PFSK-1 (cell line): Measurements from ENCODE around the gene OR1F1.

Experiments
- FOXP2 ChIP-seq: optimal IDR thresholded peaks from 2 replicates; pipeline ENCODE3; 2011; ENCODE audit warnings: borderline replicate concordance, control low read depth, inconsistent platforms; ENCODE audit not compliant: insufficient read depth; ENCODE audit errors: extremely low read length, extremely low read depth
- POLR2AphosphoS5 ChIP-seq: IDR thresholded peaks from 2 replicates; pipeline ENCODE4 v1.6.1; 2012; ENCODE audit warnings: low read depth, mild to moderate bottlenecking, control low read depth, low read length, moderate library complexity
- SIN3A ChIP-seq: IDR thresholded peaks from 2 replicates; pipeline ENCODE4 v1.6.1; 2012; ENCODE audit warnings: mild to moderate bottlenecking, low read length, moderate library complexity, borderline replicate concordance; ENCODE audit not compliant: insufficient read depth
- TAF1 ChIP-seq: IDR thresholded peaks from 2 replicates; pipeline ENCODE4 v1.6.1; 2012; ENCODE audit warnings: low read length, control low read depth, borderline replicate concordance; ENCODE audit not compliant: insufficient read depth
- TF ChIP-seq, protein P1 (sequence below), 2 experiments: IDR thresholded peaks; 2 replicates each; pipeline versions ENCODE4 v1.6.1 to v1.8.0; 2011 to 2012; ENCODE audit warnings: low read depth in 2 of 2, low read length in 2 of 2, control low read depth in 1 of 2, inconsistent platforms in 1 of 2, mild to moderate bottlenecking in 1 of 2, moderate library complexity in 1 of 2; ENCODE audit not compliant: insufficient read depth in 1 of 2

GRCh38 chr16:3149193-3149530 is 38.8 kb upstream of the OR1F1 start:
- TF ChIP-seq, protein P1, sequence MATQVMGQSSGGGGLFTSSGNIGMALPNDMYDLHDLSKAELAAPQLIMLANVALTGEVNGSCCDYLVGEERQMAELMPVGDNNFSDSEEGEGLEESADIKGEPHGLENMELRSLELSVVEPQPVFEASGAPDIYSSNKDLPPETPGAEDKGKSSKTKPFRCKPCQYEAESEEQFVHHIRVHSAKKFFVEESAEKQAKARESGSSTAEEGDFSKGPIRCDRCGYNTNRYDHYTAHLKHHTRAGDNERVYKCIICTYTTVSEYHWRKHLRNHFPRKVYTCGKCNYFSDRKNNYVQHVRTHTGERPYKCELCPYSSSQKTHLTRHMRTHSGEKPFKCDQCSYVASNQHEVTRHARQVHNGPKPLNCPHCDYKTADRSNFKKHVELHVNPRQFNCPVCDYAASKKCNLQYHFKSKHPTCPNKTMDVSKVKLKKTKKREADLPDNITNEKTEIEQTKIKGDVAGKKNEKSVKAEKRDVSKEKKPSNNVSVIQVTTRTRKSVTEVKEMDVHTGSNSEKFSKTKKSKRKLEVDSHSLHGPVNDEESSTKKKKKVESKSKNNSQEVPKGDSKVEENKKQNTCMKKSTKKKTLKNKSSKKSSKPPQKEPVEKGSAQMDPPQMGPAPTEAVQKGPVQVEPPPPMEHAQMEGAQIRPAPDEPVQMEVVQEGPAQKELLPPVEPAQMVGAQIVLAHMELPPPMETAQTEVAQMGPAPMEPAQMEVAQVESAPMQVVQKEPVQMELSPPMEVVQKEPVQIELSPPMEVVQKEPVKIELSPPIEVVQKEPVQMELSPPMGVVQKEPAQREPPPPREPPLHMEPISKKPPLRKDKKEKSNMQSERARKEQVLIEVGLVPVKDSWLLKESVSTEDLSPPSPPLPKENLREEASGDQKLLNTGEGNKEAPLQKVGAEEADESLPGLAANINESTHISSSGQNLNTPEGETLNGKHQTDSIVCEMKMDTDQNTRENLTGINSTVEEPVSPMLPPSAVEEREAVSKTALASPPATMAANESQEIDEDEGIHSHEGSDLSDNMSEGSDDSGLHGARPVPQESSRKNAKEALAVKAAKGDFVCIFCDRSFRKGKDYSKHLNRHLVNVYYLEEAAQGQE (IDR thresholded peaks at IDR 0.05; ENCODE audit: insufficient read depth in 1 of 2, low read depth in 2 of 2, low read length in 2 of 2) = no peak
- TF ChIP-seq POLR2AphosphoS5 (no peak), TAF1 (no peak), SIN3A (no peak), FOXP2 (no peak)
